GM13977 (cell line): ENCODE data around the gene CAPN10.
"Not testable (repeated sequence)": the region's sequence is repeated elsewhere in the genome, so short reads cannot be mapped to it uniquely, and the experiment has no call there.

Source experiments
- DNase-seq: peaks from one replicate; pipeline ENCODE4 v3.0.0; 2012; ENCODE audit warnings: low spot score
- in situ Hi-C: fragments of 300-500 bp; cut with MboI; formaldehyde crosslinking; loops from one replicate; pipeline ENCODE4 v1.12.0; 2022; ENCODE audit warnings: low sequenced_read_pairs, low pct_unique_long_range_greater_than_20kb, mixed read lengths, inconsistent platforms; ENCODE audit not compliant: unreplicated experiment
- TF ChIP-seq, protein P1 (sequence below): IDR thresholded peaks from 2 replicates; pipeline ENCODE4 v1.5.1; 2012; ENCODE audit warnings: mild to moderate bottlenecking, control low read depth; ENCODE audit not compliant: insufficient read depth; ENCODE audit errors: extremely low read depth, missing control alignments

CAPN10 gene

GRCh38 chr2:240559286-240559685 lies 27.2 kb upstream of the CAPN10 start:
- no peak for DNase-seq
- in situ Hi-C loops, result no loop called here
- TF ChIP-seq, protein P1, sequence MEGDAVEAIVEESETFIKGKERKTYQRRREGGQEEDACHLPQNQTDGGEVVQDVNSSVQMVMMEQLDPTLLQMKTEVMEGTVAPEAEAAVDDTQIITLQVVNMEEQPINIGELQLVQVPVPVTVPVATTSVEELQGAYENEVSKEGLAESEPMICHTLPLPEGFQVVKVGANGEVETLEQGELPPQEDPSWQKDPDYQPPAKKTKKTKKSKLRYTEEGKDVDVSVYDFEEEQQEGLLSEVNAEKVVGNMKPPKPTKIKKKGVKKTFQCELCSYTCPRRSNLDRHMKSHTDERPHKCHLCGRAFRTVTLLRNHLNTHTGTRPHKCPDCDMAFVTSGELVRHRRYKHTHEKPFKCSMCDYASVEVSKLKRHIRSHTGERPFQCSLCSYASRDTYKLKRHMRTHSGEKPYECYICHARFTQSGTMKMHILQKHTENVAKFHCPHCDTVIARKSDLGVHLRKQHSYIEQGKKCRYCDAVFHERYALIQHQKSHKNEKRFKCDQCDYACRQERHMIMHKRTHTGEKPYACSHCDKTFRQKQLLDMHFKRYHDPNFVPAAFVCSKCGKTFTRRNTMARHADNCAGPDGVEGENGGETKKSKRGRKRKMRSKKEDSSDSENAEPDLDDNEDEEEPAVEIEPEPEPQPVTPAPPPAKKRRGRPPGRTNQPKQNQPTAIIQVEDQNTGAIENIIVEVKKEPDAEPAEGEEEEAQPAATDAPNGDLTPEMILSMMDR, result no peak

- TF ChIP-seq, protein P1, result no peak
- in situ Hi-C loops, result no loop called here
- peak; percentile 94 for DNase-seq
These were observed 26.5 kb upstream of the CAPN10 start, which contains the start of gene DUSP28 for GRCh38 chr2:240560084-240560479. TSS of gene DUSP28 (plus strand) at chr2:240560357. CDS start at chr2:240560685, 328 bp downstream.

DNA sequence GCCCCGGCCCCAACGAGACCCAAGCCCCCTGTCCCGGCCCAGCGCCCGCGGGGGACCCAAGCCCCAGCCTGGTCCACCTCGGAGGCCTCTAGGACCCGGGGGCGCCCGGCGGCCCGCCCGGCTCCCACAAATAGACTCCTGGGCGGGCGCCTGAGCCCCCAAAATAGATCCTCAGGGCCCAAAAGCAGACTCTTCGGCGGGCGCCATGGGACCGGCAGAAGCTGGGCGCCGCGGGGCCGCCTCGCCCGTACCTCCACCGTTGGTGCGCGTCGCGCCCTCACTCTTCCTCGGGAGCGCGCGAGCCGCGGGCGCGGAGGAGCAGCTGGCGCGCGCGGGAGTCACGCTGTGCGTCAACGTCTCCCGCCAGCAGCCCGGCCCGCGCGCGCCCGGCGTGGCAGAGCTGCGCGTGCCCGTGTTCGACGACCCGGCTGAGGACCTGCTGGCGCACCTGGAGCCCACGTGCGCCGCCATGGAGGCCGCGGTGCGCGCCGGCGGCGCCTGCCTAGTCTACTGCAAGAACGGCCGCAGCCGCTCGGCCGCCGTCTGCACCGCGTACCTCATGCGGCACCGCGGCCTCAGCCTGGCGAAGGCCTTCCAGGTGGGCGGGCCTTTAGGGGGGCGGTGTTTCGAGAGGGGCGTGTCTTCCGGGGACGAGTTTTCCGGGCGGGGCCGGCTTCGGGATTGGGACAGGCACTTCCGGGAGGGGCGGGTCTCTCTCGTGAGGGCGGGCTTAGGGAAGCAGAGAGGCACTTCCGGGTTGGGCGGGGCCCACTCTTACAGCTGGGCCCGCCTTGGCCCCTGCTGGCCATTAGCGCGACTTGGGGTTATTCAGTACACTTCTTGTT lies 25.8 kb upstream of the CAPN10 start:
- TF ChIP-seq, protein P1, result no peak
- in situ Hi-C loops, result no loop called here
- peak; percentile 98 for DNase-seq

DNA sequence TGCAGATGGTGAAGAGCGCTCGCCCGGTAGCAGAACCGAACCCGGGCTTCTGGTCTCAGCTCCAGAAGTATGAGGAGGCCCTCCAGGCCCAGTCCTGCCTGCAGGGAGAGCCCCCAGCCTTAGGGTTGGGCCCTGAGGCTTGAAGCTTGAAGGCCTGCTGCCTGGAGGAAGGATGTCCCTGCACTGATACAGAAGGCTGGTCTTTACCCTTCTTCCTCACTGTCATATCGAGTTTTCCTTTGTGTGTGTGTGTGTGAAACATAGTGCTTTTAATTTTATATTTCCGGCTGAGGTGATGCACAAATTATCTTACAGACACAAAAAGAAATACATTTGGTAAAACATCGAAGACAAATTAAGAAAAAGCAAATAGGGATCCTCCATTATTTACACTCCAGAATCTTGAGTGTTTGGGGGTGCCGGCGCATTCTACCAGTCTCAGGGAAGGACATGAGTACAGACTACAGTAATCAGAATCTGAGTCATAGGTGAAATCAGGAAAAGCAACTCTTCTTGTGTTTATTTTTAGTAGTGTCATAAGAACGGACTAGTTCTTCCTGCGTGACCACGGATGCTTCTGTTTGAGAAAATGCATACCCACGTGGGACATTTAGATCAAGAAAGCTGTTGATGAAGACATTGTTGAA lies 25.1 kb upstream of the CAPN10 start:
- TF ChIP-seq, protein P1, result no peak
- in situ Hi-C loops, result no loop called here
- DNase-seq, result no peak

- in situ Hi-C loops, DNase-seq: not testable (repeated sequence)
These were observed 23.3 kb upstream of the CAPN10 start for GRCh38 chr2:240563231-240563630.

DNA sequence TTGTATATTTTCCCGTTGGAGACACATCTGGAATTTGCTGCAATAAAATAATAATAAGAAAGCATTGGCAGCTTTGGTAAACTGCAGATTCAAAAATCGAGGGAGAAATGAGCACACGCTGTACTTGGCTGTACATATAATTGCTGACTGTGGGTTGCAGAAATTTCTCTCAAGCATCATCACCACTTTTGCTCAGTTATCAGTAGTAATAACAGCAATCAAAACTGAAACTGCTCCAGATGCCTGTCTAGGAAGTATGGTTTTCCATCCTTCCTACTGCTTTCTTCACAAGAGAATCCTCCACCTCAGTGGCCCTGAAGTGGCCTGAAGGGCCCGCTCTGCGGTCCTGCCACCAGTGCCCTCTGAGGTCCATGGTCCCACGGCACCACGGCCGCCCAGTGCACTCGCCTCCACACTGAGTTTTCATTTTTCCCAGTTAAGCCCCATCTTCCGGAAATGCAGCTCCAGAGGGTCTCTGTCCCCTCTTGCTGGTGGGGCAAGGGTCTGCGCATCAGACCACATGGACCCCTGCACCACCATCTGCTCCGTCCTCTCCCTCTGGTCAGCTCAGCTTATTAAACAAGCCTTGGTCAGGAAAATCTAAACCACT lies 22.5 kb upstream of the CAPN10 start:
- in situ Hi-C loops, result no loop called here
- no peak for DNase-seq
- TF ChIP-seq, protein P1, result no peak
